Epithelial cell of proximal tubule (primary cell): ENCODE data around the gene SCGB1A1. TPM values are rescaled to one million over a fixed set of nuclear protein-coding genes. Genes with fewer than 3 reads are reported as not detected.

Source experiments
- DNase-seq: peaks from one replicate; pipeline ENCODE4 v3.0.0-alpha.2; 2011; ENCODE audit warnings: low read depth
- H3K4me3 ChIP-seq: 2 replicates; pipeline ENCODE4 v1.5.1; 2011; ENCODE audit warnings: low read depth, mild to moderate bottlenecking, low read length
- total RNA-seq: library from RNA; depleted of rRNA; stranded (reverse); fragments of >200 nt; gene quantifications from 2 replicates; pipeline ENCODE4 v1.2.3, GENCODE V29; 2015
- TF ChIP-seq, protein P1 (sequence below): conservative IDR thresholded peaks from 2 replicates; pipeline ENCODE4 v1.5.1; 2012; ENCODE audit warnings: low read depth, mild to moderate bottlenecking, low read length

SCGB1A1 gene
- total RNA-seq, 1 donor from 2014 or later: not detected

DNA sequence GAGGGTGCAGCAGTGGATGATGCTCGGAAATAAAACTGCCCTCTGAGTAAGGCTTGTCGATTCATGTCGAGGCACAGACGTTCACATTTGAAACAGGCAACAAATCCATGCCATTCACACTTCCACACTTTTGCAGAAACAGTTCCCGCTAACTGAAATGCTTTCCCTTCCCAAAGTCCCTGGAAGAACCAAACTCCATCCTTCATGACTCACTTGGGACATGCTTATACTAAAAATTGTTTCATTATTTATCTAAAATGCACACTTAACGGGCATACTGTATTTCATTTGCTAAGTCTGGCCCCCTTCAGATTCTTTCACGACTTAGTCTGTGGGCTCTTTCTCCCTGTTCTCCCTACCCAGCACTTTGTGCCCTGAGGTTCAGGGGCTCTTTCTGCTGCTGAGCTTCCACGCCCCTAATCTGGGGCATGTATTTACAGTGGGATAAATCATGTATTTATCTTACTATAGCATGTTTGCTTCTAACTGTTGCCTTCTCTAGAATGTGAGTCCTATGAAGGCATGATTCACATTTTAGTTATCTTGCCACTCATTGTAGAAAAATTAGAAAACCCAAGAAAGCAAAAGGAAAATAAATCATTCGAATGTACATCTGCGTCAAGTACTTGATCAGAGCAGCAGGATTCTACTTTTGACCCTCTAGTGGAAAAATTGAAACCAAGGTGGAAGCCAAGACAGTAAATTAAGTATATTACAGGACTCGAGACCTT, 12.5 kb downstream of the SCGB1A1 start:
- H3K4me3 ChIP-seq: no peak overlapping the region
- no peak for DNase-seq
- TF ChIP-seq, protein P1, sequence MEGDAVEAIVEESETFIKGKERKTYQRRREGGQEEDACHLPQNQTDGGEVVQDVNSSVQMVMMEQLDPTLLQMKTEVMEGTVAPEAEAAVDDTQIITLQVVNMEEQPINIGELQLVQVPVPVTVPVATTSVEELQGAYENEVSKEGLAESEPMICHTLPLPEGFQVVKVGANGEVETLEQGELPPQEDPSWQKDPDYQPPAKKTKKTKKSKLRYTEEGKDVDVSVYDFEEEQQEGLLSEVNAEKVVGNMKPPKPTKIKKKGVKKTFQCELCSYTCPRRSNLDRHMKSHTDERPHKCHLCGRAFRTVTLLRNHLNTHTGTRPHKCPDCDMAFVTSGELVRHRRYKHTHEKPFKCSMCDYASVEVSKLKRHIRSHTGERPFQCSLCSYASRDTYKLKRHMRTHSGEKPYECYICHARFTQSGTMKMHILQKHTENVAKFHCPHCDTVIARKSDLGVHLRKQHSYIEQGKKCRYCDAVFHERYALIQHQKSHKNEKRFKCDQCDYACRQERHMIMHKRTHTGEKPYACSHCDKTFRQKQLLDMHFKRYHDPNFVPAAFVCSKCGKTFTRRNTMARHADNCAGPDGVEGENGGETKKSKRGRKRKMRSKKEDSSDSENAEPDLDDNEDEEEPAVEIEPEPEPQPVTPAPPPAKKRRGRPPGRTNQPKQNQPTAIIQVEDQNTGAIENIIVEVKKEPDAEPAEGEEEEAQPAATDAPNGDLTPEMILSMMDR: no peak

DNA sequence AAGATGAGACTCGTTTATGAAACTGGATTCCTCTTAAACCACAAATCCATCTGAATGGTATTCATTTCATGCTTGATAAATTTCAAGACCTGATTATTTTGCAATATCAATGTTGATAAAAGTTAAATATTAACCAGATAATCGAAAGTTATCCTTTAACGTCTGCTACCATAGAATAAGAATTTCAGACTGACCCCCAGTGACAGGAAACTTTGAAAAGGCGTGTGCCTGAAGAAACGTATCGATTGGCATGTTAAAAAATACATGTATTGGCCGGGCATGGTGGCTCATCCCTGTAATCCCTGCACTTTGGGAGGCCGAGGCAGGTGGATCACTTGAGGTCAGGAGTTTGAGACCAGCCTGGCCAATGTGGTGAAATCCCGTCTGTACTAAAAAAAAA, 13.9 kb downstream of the SCGB1A1 start:
- TF ChIP-seq, protein P1: no peak
- DNase-seq: peak; percentile 71
- no peak overlapping the region for H3K4me3 ChIP-seq

DNA sequence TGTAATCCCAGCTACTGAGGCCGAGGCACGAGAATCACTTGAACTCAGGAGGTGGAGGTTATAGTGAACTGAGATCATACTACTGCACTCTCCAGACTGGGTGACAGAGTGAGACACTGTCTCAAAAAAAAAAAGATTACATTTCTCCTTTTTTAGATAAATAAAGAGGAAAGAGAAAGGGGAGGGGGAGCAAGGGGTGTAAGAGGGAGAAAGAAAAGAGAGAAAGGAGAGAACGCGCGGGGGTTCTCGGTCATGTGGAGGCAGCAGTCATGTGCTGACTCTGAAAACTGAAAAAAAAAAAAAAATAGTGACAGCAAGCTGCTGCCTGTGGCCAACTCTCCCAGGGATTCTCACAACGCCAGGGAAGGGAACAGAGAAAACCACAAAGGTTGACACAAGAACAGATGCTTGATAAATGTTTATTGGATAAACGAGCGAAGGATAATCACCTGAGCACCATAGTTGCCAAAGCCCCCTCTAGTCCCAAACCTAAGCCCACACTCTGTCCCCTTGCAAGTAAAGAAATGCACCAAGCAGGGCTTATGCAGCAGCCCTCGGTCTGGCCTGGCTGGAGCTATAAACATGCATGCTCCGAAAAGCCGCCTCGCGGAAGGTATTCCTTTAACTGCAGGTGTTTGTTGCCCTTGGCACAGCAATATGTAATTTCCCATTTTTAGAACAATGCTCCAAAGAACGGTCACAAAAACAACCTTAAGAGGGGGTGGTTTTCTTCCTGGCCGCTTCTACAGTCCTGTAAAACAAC, 14.5 kb downstream of the SCGB1A1 start:
- H3K4me3 ChIP-seq: no peak overlapping the region
- TF ChIP-seq, protein P1: no peak
- DNase-seq: no peak

DNA sequence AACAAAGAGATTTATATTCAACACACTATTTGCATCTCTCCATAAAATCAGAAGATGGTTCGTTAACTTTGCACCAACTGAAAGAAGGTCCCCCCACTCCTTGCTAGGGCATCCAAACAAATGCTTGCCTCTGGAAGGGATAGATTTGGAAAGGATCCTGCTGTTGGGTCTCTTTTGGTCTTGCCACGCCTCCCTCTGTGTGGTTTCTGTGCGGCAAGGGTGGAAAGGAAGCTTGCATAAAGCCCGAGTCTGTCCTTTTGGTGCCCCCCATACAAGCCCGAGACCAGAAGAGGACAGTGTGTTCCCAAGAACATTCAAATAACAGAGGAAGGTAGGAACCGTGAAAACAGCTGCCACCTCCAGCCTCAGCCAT, 15.1 kb downstream of the SCGB1A1 start:
- no peak for DNase-seq
- TF ChIP-seq, protein P1: no peak
- no peak overlapping the region for H3K4me3 ChIP-seq

DNA sequence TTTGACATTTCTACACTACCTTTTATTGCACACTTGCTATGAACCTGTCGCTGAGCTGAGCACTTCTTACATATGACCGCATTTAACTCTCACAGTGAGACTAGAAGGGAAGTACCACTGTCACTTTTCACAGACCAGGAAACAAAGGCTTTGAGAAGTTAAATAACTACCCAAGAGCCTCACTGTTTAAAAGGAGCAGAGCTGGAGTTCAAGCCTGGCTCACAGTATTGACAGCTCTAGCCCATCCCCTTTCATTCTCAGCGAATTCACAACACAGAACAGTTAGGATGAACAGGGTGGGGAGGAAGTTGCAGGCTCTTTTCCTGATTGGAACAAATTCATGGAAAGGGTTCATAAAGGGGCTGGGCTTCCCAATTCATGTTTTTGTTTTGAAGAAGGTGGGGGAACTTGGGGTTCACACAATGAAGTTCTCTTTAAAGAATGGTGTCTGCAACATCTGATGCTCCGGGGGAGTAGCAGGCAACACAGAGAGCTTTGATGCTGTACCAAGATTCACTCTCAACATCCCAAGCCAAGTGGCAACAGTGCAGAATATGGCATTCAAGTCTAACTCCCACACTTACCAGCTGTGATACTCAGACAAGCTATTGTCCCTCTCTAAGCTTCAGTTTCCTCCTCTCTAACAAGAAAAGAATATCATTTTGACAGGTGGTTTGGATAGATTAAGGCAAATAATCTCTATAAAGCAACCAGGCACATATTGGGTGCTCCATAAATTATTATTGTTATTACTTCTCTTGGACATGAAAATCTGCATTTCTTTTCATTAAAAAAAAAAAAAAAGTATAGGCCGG, 17.2 kb downstream of the SCGB1A1 start:
- DNase-seq: no peak
- TF ChIP-seq, protein P1: no peak
- no peak overlapping the region for H3K4me3 ChIP-seq

DNA sequence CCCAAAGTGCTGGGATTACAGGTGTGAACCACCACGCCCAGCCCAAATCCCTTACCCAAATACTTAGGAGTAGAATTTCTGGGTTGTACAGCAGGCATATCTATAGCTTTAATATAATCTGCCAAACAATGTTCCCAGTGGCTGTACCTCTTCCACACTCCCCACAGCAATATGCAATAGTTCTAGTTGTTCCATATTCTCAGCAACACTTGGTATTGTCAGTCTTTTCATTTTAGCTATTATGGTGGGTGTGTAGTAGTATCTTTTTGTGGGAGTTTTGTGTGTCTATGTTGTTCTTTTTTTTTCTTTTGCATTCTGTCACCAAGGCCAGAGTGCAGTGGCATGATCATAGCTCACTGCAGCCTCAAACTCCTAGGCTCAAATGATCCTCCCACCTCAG, 18.8 kb downstream of the SCGB1A1 start:
- DNase-seq: no peak
- H3K4me3 ChIP-seq: no peak overlapping the region
- TF ChIP-seq, protein P1: no peak
